IPS-15b (cell line): ENCODE measurements around the gene SDS.

Experiments
- H3K27me3 ChIP-seq: one replicate; pipeline ENCODE4 v1.6.1; 2013; ENCODE audit warnings: low read length; ENCODE audit not compliant: control insufficient read depth, insufficient read depth
- H3K36me3 ChIP-seq: one replicate; pipeline ENCODE4 v1.6.1; 2013; ENCODE audit warnings: low read length; ENCODE audit not compliant: control insufficient read depth, insufficient read depth
- H3K4me1 ChIP-seq: one replicate; pipeline ENCODE4 v1.6.1; 2013; ENCODE audit warnings: mild to moderate bottlenecking, low read length; ENCODE audit not compliant: control insufficient read depth, insufficient read depth
- H3K4me3 ChIP-seq: one replicate; pipeline ENCODE4 v1.5.1; 2013; ENCODE audit warnings: low read depth, low read length
- H3K9ac ChIP-seq: one replicate; pipeline ENCODE4 v1.6.1; 2013; ENCODE audit warnings: low read depth, mild to moderate bottlenecking, low read length
- H3K9me3 ChIP-seq: one replicate; pipeline ENCODE4 v1.6.1; 2013; ENCODE audit warnings: mild to moderate bottlenecking, low read length; ENCODE audit not compliant: control insufficient read depth, insufficient read depth

Gene SDS

DNA sequence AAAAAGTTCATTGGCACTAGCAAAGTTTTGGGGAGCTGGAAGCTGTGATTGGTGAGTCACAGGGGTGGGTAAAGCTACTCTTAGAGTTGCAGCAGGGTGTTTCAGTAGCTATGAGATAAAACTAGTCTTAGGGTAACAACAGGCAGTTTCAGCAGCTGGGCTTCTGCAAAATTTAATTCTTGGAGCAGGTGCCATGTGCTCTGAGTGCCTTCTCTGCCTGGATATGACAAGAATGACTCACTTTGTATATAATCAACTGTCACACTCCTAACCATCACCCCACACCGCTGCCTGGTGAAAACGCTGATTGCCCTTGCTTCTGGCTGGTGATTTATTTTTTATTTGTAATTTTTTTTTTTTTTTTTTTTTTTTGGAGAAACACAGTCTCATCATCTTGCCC, 55.8 kb downstream of the SDS start:
- H3K36me3 ChIP-seq = no peaks in the 10 kb centered on the region
- no peaks in the 10 kb centered on the region for H3K27me3 ChIP-seq
- H3K9ac ChIP-seq = no peak overlapping the region
- H3K9me3 ChIP-seq = no peaks in the 10 kb centered on the region
- H3K4me1 ChIP-seq = no peaks in the 10 kb centered on the region
- H3K4me3 ChIP-seq = no peak overlapping the region

- no peak overlapping the region for H3K9ac ChIP-seq
- no peak overlapping the region for H3K4me3 ChIP-seq
- no peaks in the 10 kb centered on the region for H3K9me3 ChIP-seq
- H3K36me3 ChIP-seq = no peaks in the 10 kb centered on the region
- H3K4me1 ChIP-seq = no peaks in the 10 kb centered on the region
- H3K27me3 ChIP-seq = no peaks in the 10 kb centered on the region
Observed at GRCh38 chr12:113347107-113347506, 56.6 kb downstream of the SDS start.

GRCh38 chr12:113346353-113346752, 57.3 kb downstream of the SDS start:
- Histone ChIP-seq H3K9me3 (no peaks in the 10 kb centered on the region), H3K4me1 (no peaks in the 10 kb centered on the region), H3K27me3 (no peaks in the 10 kb centered on the region), H3K9ac (no peak overlapping the region), H3K4me3 (no peak overlapping the region), H3K36me3 (no peaks in the 10 kb centered on the region)

GRCh38 chr12:113345318-113345717, 58.4 kb downstream of the SDS start:
- Histone ChIP-seq H3K9me3 (no peaks in the 10 kb centered on the region), H3K4me3 (no peak overlapping the region), H3K36me3 (no peaks in the 10 kb centered on the region), H3K27me3 (no peaks in the 10 kb centered on the region), H3K9ac (no peak overlapping the region), H3K4me1 (no peaks in the 10 kb centered on the region)
